GM15510 (cell line): ENCODE results near the gene C2orf15.

ENCODE experiments used
- POLR2A ChIP-seq: IDR thresholded peaks from 3 replicates; pipeline ENCODE4 v1.6.1; 2011; ENCODE audit warnings: borderline replicate concordance; ENCODE audit not compliant: insufficient read length; ENCODE audit errors: extremely low read depth

Gene C2orf15

GRCh38 chr2:99153921-99154604, 12.6 kb downstream of the C2orf15 start:
- no peak for TF ChIP-seq POLR2A

DNA sequence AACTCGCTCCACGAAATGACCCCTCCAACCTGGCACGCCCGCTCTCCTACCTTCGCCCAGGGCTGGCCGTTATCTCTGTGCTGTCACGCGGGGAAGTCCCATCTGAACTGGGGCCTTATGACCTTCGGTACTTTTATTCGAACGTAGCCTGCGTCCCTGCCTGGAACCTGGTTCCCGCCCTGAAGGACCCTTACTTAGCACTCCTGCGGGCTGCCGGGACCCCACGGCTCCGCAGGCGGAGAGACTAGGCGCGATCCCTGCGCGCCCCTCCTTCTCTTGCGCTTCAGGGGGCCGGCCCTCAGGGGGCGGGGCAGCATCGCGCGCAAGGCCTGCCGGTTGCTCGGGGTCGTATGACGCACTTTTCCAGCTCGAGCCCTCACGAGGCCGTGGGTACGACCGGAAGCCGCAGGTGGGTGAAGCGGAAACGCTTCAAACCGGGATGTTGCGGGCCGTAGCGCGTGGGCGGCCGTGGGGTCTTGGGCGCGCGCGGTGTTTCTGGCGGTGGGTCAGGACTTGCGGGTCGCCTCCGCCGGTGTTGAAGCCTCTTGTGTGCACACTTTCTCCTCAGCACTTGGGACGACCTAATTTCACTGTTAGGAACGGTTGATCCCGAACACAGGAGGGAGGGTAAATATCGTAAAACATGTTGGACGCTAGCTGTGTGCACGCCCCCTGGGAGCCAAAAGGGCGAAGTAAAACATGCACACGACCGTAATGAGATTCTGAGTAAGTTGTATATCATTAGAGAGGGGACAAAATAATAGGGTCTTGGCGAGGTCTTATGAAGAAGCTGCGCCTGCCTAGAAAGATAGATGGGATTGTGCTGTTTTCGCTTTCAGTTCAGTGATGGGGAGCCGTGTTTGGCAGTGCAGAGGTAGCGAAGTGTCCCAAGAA, 13.4 kb downstream of the C2orf15 start, which contains the start of the genes LIPT1 and TSGA10:
LIPT1 (plus strand) TSS at position 325 of the 894 bp plus-strand sequence. CDS start 6,991 bp downstream, outside the sequence.
TSGA10 (minus strand) TSS at position 300 of the 894 bp plus-strand sequence. CDS start 45,503 bp downstream, outside the sequence.
- peak; percentile 93 for TF ChIP-seq POLR2A

DNA sequence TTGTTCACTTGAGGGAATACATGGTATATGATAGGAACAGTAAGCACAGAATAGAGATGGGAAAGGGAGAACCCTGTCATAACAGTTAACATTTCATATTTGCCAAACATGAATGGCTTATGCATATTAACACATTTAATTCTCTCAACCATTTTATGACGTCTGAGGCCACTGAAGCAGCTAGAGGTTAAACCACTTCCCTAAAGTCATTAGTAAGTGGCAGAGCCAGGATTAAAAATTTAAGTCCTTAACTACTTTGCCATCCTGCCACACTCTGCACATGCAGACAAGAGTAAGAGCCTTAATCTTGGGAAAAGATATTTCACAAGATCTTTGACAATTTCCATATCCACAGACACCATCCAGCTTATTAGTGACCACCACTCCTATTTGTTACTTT, 15.4 kb downstream of the C2orf15 start:
- no peak for TF ChIP-seq POLR2A

DNA sequence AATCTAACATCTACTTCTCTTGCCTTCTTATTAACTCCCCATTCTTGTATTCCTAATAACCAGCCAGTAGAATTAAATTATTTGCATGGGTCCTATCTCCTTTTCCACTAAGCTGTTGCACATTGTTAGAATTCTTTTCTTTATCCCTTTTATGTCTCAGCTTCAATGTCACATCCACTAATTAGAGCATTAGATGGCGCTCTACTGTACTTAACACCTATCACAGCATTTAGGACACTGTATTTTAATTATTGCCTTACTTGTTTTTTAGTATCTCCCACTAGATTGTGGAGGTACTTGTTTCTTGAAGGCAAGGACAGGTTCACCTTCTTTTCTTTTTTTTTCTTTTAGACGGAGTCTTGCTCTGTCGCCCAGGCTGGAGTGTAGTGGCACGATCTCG, 17.1 kb downstream of the C2orf15 start:
- TF ChIP-seq POLR2A, result no peak

GRCh38 chr2:99159594-99159993, 18.1 kb downstream of the C2orf15 start:
- TF ChIP-seq POLR2A, result no peak

GRCh38 chr2:99166218-99166617, 24.7 kb downstream of the C2orf15 start:
- no peak for TF ChIP-seq POLR2A

GRCh38 chr2:99169534-99169933, 28.0 kb downstream of the C2orf15 start:
- TF ChIP-seq POLR2A, result no peak

GRCh38 chr2:99171377-99172140, 30.1 kb downstream of the C2orf15 start:
- TF ChIP-seq POLR2A, result no peak

DNA sequence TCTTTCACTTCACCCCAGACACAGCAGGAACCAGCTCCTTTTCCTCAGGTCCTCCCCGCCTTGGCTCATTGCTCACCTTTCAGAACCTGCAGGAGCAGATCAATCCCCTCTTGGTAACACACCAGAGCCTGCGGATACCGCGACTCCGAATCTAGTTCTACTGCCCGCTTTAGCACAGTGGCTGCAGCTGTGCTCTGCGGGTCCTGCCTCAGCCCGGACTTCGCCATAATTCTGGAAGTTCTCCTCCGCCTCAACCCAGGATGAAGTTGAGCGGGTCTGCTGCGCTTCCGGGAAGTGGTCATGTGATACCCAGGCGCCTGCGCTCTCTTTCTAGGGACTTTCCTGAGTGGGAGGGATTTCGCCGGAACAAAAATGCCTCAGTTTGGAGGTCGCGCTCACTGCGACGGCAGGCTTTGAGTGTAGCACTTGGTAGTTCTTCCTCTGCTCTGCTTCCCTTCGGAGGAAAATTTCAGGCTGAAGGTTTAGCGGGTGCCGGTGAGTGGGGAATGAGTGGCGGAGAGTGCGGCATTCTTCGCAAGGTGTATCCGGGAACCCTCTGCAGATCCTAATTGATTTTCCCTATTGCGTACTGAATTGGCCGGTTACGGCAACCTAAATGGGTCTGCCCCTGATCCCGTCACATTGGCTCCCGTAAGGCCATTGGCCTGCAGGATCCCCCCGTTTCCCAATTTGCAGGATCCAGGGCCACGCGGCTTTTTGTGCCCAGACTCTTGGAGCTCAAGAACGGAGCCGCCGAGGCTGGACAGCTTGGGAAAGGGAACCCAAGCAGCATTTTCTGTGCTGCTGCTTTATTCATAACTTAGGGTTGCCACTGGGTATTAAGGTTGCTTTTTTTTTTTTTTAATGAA, 39.5 kb downstream of the C2orf15 start, which contains the start of the genes MITD1 and MRPL30:
MITD1 (minus strand) TSS at position 304 of the 869 bp plus-strand sequence; CDS start at position 227, 77 bp downstream.
MRPL30 (plus strand) TSS at position 430 of the 869 bp plus-strand sequence. CDS start 5,020 bp downstream, outside the sequence.
- TF ChIP-seq POLR2A, result peak; percentile 88

DNA sequence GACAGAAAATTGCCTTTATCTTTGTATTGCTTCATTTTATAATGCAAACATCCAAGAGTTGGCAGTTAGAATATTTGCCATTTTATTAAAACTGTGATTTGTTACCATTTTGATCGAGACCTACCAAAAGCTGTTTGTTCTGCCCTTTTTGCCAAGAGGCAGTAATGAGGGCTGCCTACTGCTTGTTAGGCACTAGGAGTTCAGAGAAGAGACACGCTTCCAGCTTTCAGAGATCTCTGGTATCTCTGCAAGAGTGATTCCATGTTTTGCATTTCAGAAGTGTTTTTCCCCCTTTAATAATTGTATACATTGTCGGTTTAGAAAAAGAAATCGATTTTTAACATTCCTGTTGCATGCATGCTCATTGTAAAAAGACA, 40.1 kb downstream of the C2orf15 start:
- no peak for TF ChIP-seq POLR2A

DNA sequence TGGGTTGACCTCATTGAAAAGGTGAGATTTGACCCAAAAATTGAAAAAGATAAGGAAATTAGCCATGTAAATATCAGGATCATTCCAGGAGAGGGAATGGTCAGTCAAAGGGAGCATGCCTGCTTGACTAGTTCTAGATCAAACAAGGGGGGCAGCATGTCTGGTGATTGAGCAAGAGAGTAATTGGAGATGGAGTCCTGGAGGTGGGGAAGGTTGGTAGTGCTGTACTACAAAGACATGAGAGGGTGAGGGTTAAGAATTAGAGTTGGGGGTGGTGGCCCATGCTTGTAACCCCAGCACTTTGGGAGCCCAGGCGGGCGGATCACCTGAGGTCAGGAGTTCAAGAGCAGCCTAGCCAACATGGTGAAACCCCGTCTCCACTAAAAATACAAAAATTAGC, 41.5 kb downstream of the C2orf15 start:
- no peak for TF ChIP-seq POLR2A

DNA sequence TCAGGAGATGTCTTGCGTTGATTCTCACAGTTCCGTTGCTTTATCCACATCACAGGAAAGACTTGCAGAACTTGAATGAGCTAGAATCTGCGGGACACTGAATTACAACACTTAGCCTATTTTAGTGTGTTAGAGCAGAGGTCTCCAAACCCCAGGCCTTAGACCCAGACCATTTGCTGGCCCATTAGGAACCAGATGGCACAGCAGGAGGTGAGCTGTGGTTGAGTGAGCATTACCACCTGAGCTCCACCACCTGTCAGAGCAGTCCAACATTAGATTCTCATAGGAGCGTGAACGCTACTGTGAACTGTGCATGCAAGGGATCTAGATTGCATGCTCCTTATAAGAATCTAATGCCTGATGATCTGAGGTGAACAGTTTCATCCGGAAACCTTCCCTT, 43.3 kb downstream of the C2orf15 start:
- no peak for TF ChIP-seq POLR2A

- TF ChIP-seq POLR2A, result no peak
Measured at GRCh38 chr2:99187011-99187410, 45.5 kb downstream of the C2orf15 start.

DNA sequence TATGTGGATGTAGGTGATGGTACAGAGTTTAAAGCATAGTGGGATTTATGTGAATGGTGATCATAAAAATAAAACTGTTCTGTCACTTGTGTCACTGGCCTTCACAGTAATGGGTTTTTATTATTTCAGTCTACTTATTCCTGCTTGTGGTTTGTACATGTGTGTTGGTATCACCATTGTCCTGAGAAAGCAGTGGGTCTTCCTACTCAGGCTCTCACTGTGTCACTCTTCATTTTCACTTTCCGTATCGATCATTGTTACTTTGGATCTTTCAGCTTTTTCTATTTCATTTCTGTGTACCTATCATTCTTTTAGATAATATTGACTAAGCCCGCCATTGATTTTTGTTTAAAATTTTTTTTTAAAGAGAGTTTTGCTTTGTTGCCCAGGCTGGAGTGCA, 46.9 kb downstream of the C2orf15 start:
- TF ChIP-seq POLR2A, result no peak
